GM18507 (cell line): ENCODE measurements around the gene CREG1.
A peak's percentile ranks its signal among the peaks of the same experiment; 100 is the strongest.
"Not testable (repeated sequence)": the region's sequence is repeated elsewhere in the genome, so short reads cannot be mapped to it uniquely, and the experiment has no call there.

Source experiments
- DNase-seq: peaks from one replicate; pipeline ENCODE4 v3.0.0; 2011; ENCODE audit warnings: low read depth; ENCODE audit not compliant: insufficient read length; ENCODE audit errors: extremely low spot score
- FAIRE-seq: peaks from 2 replicates; lab custom pipeline; 2011; peaks lifted over from hg19 to GRCh38; lab: Jason Lieb, UNC

Gene CREG1

GRCh38 chr1:167565922-167566321 lies 12.4 kb upstream of the CREG1 start:
- FAIRE-seq: no peak
- DNase-seq: no peak

GRCh38 chr1:167564612-167565270 lies 11.2 kb upstream of the CREG1 start:
- DNase-seq (no peak), FAIRE-seq (no peak)

GRCh38 chr1:167563579-167564246 lies 10.2 kb upstream of the CREG1 start:
- no peak for DNase-seq
- FAIRE-seq: no peak

- DNase-seq: no peak
- no peak for FAIRE-seq
Measured at GRCh38 chr1:167562702-167563101, 9.1 kb upstream of the CREG1 start.

GRCh38 chr1:167561753-167562152 lies 8.2 kb upstream of the CREG1 start:
- FAIRE-seq (no peak), DNase-seq (no peak)

GRCh38 chr1:167555971-167556714 lies 2.6 kb upstream of the CREG1 start:
- FAIRE-seq (peak; percentile 93), DNase-seq (peak; percentile 40)

GRCh38 chr1:167555072-167555471 lies 1.5 kb upstream of the CREG1 start:
- FAIRE-seq, DNase-seq: not testable (repeated sequence)

- no peak for FAIRE-seq
- no peak for DNase-seq
Measured at GRCh38 chr1:167554028-167554779, 642 bp upstream of the CREG1 start.

GRCh38 chr1:167551362-167551761 lies 2.2 kb downstream of the CREG1 start:
- DNase-seq: no peak
- no peak for FAIRE-seq

- no peak for FAIRE-seq
- DNase-seq: no peak
Measured at GRCh38 chr1:167548059-167548932, 5.3 kb downstream of the CREG1 start.

GRCh38 chr1:167546935-167547334 lies 6.6 kb downstream of the CREG1 start:
- no peak for FAIRE-seq
- no peak for DNase-seq

- FAIRE-seq: peak; percentile 21
- no peak for DNase-seq
Measured at GRCh38 chr1:167545349-167545748, 8.2 kb downstream of the CREG1 start.

GRCh38 chr1:167544447-167545093 lies 9.0 kb downstream of the CREG1 start:
- DNase-seq (no peak), FAIRE-seq (peak; percentile 73)

- no peak for DNase-seq
- FAIRE-seq: no peak
Measured at GRCh38 chr1:167543199-167543990, 10.2 kb downstream of the CREG1 start.

GRCh38 chr1:167542109-167543032 lies 11.2 kb downstream of the CREG1 start:
- DNase-seq (no peak), FAIRE-seq (peak; percentile 36)

- FAIRE-seq: peak; percentile 36
- DNase-seq: no peak
Measured at GRCh38 chr1:167541610-167542009, 12.0 kb downstream of the CREG1 start.

- peak; percentile 55 for FAIRE-seq
- no peak for DNase-seq
Measured at GRCh38 chr1:167541003-167541402, 12.6 kb downstream of the CREG1 start.
